Prostate gland (tissue), 2 donors: ENCODE data around the gene SMG6. TPM values are rescaled to one million over a fixed set of nuclear protein-coding genes. Genes with fewer than 3 reads are reported as not detected.
A peak's percentile ranks its signal among the peaks of the same experiment; 100 is the strongest.

ENCODE experiments used
- DNase-seq: peaks from one replicate; pipeline ENCODE4 v3.0.0-alpha.2; 2019; ENCODE audit warnings: low spot score
- H3K27ac ChIP-seq, 2 donors: fragments of 200-600 bp; sonication (generic); 2 replicates each; pipeline ENCODE4 v1.5.1; 2017 to 2019
- H3K27me3 ChIP-seq: fragments of 200-600 bp; sonication (generic); replicated peaks from 2 replicates; pipeline ENCODE4 v1.5.1; 2019; ENCODE audit not compliant: insufficient read depth
- H3K36me3 ChIP-seq, 2 donors: fragments of 200-600 bp; sonication (generic); 1 replicate in 1 of 2; 2 replicates in 1 of 2; pipeline versions ENCODE4 v1.5.1 to v1.8.1; 2017 to 2019
- H3K4me1 ChIP-seq: fragments of 200-600 bp; sonication (generic); replicated peaks from 2 replicates; pipeline ENCODE4 v1.5.1; 2019
- H3K4me3 ChIP-seq, 2 donors: fragments of 200-600 bp; sonication (generic); 2 replicates each; pipeline ENCODE4 v1.5.1; 2017 to 2019
- H3K9me3 ChIP-seq: fragments of 200-600 bp; sonication (generic); 2 replicates; pipeline ENCODE4 v1.5.1; 2017
- CTCF ChIP-seq, 4 experiments: fragments of 200-600 bp in 2 of 4; fragments of 450-650 bp in 2 of 4; sonication (generic) in 2 of 4; IDR thresholded peaks; 1 replicate in 3 of 4; 2 replicates in 1 of 4; pipeline ENCODE4 v1.5.1; 2016 to 2019; ENCODE audit warnings: antibody characterized with exemption in 4 of 4, mild to moderate bottlenecking in 2 of 4, moderate library complexity in 2 of 4
- POLR2A ChIP-seq: fragments of 450-650 bp; IDR thresholded peaks from one replicate; pipeline ENCODE4 v1.6.1; 2016; ENCODE audit warnings: antibody characterized with exemption, mild to moderate bottlenecking
- POLR2AphosphoS5 ChIP-seq: sonication (generic); formaldehyde crosslinking; IDR thresholded peaks from one replicate; pipeline ENCODE4 v1.6.1; 2017; ENCODE audit warnings: antibody characterized with exemption
- WGBS: methylation state at CpG from one replicate; pipeline ENCODE4 v1.1.5; 2018; 5-methylcytosine and 5-hydroxymethylcytosine counted together
- intact Hi-C: fragments of 100-400 bp; cut with DNase I; formaldehyde crosslinking; loops from one replicate; pipeline ENCODE4 v1.14.2; 2022
- total RNA-seq, 2 donors: library from RNA; depleted of rRNA; stranded (reverse); fragments of >200 nt; gene quantifications; one replicate each; pipeline ENCODE4 v1.1.0, GENCODE V29; 2016

Gene SMG6
- total RNA-seq, 2 donors from 2014 or later = 23.8 to 56.0 TPM

DNA sequence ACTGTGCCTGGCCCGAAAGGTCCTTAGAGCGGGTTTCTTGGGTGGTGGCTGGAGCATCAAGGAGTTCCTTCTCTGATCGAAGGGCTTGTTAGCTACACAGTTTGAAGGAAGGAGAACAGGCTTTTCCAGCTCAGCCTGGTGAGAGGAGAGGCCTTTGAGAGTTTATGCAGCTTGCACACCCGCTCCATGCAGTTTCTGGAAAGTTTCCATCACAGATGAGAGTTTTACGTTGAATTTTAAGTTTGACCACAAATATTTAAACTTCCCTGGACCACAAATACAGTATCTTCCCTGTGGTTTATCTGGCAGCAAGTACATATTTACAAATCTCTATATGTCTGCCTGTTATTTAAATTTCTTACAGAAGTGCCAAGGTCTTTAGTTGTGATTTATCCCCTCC is 191.9 kb downstream of the SMG6 start:
- DNase-seq = peak; percentile 78
- no peak for TF ChIP-seq CTCF (IDR thresholded peaks at IDR 0.05)
- TF ChIP-seq POLR2AphosphoS5 = peak; percentile 54
- no peak for TF ChIP-seq POLR2A
- intact Hi-C loops = no loop called here
- 45% methylated on average over 5 of the region's 5 CpGs for WGBS
- no peaks in the 10 kb centered on the region for H3K9me3 ChIP-seq
- peaks cover 3% of the 10 kb centered on the region for H3K4me1 ChIP-seq
- H3K27ac ChIP-seq = peak overlapping the region; percentile 13 to 38
- no peak overlapping the region for H3K4me3 ChIP-seq
- no peaks in the 10 kb centered on the region for H3K36me3 ChIP-seq
- H3K27me3 ChIP-seq = no peaks in the 10 kb centered on the region

DNA sequence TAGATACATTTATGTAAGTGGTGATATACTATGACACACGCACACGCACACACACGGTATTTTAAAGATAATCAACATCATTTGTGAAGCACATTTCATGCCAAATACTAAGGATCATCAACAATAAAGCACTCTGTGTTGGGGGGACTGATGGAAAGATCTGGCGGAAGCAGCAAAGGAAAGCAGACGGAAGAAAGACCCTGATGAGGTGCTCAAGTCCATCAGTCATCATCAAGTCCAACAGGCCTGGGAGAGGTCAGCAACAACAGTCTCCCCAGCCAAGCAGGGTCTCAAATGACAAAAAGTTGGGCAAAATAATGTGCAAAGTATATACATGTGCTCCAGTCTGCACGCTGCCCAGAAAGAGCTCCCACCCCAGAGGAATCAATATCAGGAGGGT is 193.1 kb downstream of the SMG6 start:
- peaks cover 3% of the 10 kb centered on the region for H3K4me1 ChIP-seq
- no peaks in the 10 kb centered on the region for H3K27me3 ChIP-seq
- peak overlapping the region in 1 of 2 donors; percentile 13 for H3K27ac ChIP-seq
- H3K9me3 ChIP-seq = no peaks in the 10 kb centered on the region
- no peaks in the 10 kb centered on the region for H3K36me3 ChIP-seq
- H3K4me3 ChIP-seq = no peak overlapping the region
- intact Hi-C loops = no loop called here
- 88% methylated on average over 6 of the region's 6 CpGs for WGBS
- TF ChIP-seq POLR2AphosphoS5 = no peak
- TF ChIP-seq POLR2A = no peak
- no peak for TF ChIP-seq CTCF (IDR thresholded peaks at IDR 0.05)
- DNase-seq = no peak

DNA sequence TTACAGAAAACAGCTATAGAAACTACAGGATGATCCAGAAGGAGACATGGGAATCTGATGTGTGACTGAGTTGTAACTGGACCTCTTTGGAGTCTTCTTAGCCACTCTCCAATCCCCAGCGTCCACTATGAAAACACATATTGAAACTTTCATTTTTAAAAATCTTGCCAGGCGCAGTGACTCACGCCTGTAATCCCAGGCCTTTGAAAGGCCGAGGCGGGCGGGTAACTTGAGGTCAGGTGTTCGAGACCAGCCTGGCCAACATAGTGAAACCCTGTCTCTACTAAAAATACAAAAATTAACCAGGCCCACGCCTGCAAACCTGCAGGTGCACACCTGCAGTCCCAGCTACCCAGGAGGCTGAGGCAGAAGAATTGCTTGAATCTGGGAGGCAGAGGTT is 195.4 kb downstream of the SMG6 start:
- Histone ChIP-seq H3K36me3 (no peaks in the 10 kb centered on the region), H3K4me3 (no peak overlapping the region), H3K27me3 (no peaks in the 10 kb centered on the region), H3K4me1 (peaks cover 3% of the 10 kb centered on the region), H3K9me3 (no peaks in the 10 kb centered on the region), H3K27ac (no peak overlapping the region)
- intact Hi-C loops = no loop called here
- WGBS = 80% methylated on average over 8 of the region's 8 CpGs
- no peak for TF ChIP-seq POLR2A
- no peak for TF ChIP-seq POLR2AphosphoS5
- TF ChIP-seq CTCF (IDR thresholded peaks at IDR 0.05) = no peak
- no peak for DNase-seq

DNA sequence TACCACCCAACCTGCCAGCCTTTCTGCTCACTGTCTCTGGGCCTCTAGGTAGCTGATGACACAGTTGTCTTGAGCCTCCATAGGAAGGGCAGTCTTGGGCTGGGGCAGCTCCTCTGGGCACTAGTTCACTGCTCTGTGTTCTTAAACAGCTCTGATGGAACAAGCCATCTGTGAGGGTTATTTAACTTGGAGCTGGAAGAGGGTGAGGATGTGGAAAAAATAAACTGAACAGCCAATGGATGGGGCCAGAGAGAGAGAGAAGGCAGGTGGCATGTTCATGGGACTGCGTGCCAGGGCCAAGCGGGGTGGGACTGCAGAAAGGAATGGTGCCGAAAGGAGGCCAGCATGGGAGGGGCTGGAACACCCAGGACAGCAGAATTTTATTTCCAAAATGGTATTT is 196.1 kb downstream of the SMG6 start:
- H3K27me3 ChIP-seq = no peaks in the 10 kb centered on the region
- peak overlapping the region in 1 of 2 donors; percentile 11 for H3K27ac ChIP-seq
- no peaks in the 10 kb centered on the region for H3K36me3 ChIP-seq
- no peaks in the 10 kb centered on the region for H3K9me3 ChIP-seq
- peaks cover 3% of the 10 kb centered on the region for H3K4me1 ChIP-seq
- H3K4me3 ChIP-seq = no peak overlapping the region
- WGBS = 24% methylated on average over 3 of the region's 3 CpGs
- no peak for DNase-seq
- TF ChIP-seq POLR2AphosphoS5 (no peak), CTCF (IDR thresholded peaks at IDR 0.05) (no peak), POLR2A (no peak)
- intact Hi-C loops = no loop called here

GRCh38 chr17:2107050-2107449 is 196.5 kb downstream of the SMG6 start:
- no peak for TF ChIP-seq POLR2A
- 68% methylated on average over 2 of the region's 2 CpGs for WGBS
- Histone ChIP-seq H3K27ac (peak overlapping the region in 1 of 2 donors; percentile 11), H3K9me3 (no peaks in the 10 kb centered on the region), H3K27me3 (no peaks in the 10 kb centered on the region), H3K4me1 (peaks cover 3% of the 10 kb centered on the region), H3K4me3 (no peak overlapping the region), H3K36me3 (no peaks in the 10 kb centered on the region)
- DNase-seq = no peak
- intact Hi-C loops = no loop called here
